Lower lobe of right lung (tissue), 2 donors: ENCODE results near the gene C3orf70. TPM values are rescaled to one million over a fixed set of nuclear protein-coding genes. Genes with fewer than 3 reads are reported as not detected.

Experiments
- ATAC-seq, 2 donors: fragments of 200-7000 bp; cut with Tn5 transposase; one replicate each; pipeline ENCODE4 v1.9.1; 2020 to 2022; ENCODE audit warnings: mild to moderate bottlenecking in 2 of 2, moderate library complexity in 2 of 2
- DNase-seq: peaks from one replicate; pipeline ENCODE4 v3.0.0-alpha.2; 2020
- H3K27ac ChIP-seq: fragments of 200-600 bp; one replicate; pipeline ENCODE4 v1.8.0; 2022
- H3K27me3 ChIP-seq: fragments of 200-600 bp; one replicate; pipeline ENCODE4 v1.8.0; 2022; ENCODE audit warnings: low read depth
- H3K36me3 ChIP-seq: fragments of 200-600 bp; one replicate; pipeline ENCODE4 v1.8.0; 2022; ENCODE audit warnings: mild to moderate bottlenecking
- H3K4me1 ChIP-seq: fragments of 200-600 bp; one replicate; pipeline ENCODE4 v1.8.0; 2022
- H3K4me3 ChIP-seq: fragments of 200-600 bp; one replicate; pipeline ENCODE4 v1.8.0; 2022; ENCODE audit warnings: mild to moderate bottlenecking
- H3K9me3 ChIP-seq: fragments of 200-600 bp; one replicate; pipeline ENCODE4 v1.8.0; 2022
- intact Hi-C: fragments of 100-400 bp; cut with DNase I; formaldehyde crosslinking; loops from one replicate; pipeline ENCODE4 v1.11.0; 2022
- total RNA-seq: library from RNA; stranded (reverse); fragmentation: NEBNext Ultra II Directional; extraction: Animal tissue kit (Norgen Biotek cat#: 25700); gene quantifications from one replicate; pipeline ENCODE4 v1.2.1, GENCODE V29; 2021
- TF ChIP-seq, protein P1 (sequence below): fragments of 200-600 bp; IDR thresholded peaks from one replicate; pipeline ENCODE4 v1.8.0; 2022; ENCODE audit warnings: antibody characterized with exemption, mild to moderate bottlenecking
- donor health status: DM: no; HTN: yes; CAD: no; lungs with severe emphysema.

The C3orf70 gene
- total RNA-seq, 1 donor from 2014 or later: 3.2 TPM

DNA sequence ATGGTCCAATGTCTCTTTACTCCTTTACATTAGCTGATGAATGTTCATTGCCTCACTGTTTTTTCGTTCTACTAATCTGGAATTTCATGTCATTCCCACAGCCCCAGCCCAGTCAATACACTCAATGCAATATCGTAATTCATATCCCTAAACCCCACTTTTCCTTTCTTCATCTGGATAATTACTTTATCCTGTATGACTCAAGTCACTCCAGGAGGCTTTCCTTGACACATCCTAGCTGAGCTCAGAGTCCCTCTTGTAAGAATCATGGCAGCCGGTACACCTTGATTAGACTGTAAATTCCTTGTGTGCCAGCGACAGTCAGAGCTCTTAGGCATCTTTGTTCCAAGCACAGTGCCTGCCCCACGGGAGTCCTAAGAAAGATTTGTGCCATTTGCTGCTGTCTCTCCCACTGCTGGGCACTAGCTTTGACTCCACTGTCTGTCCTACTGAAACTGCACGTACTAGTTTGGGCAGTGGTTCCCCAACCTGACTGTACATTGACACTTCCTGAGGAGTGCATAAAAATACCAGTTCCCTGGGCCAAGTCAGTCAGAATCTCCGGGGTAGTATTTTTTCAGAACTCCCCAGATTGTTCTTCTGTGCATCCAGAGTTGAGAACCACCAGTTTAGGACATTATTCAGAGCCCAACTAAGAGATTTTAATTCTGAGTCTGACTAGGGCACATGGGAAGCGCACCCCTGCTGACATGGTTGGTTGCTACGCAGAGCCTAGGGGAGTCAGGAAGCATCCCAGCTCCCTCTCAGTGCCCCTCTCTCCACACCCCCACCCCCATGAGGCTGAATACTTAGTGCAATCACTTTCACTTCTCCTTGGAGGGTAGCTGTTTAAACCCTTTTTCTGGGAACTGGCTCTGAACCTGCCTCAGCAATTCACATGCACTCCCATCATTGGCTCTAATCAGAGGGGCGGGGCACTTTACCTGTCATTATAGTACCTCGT lies 19.5 kb upstream of the C3orf70 start:
- TF ChIP-seq, protein P1, sequence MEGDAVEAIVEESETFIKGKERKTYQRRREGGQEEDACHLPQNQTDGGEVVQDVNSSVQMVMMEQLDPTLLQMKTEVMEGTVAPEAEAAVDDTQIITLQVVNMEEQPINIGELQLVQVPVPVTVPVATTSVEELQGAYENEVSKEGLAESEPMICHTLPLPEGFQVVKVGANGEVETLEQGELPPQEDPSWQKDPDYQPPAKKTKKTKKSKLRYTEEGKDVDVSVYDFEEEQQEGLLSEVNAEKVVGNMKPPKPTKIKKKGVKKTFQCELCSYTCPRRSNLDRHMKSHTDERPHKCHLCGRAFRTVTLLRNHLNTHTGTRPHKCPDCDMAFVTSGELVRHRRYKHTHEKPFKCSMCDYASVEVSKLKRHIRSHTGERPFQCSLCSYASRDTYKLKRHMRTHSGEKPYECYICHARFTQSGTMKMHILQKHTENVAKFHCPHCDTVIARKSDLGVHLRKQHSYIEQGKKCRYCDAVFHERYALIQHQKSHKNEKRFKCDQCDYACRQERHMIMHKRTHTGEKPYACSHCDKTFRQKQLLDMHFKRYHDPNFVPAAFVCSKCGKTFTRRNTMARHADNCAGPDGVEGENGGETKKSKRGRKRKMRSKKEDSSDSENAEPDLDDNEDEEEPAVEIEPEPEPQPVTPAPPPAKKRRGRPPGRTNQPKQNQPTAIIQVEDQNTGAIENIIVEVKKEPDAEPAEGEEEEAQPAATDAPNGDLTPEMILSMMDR: no peak
- no peak for ATAC-seq
- Histone ChIP-seq H3K27me3 (no peaks in the 10 kb centered on the region), H3K4me3 (no peak overlapping the region), H3K9me3 (no peaks in the 10 kb centered on the region), H3K27ac (no peak overlapping the region), H3K36me3 (no peaks in the 10 kb centered on the region), H3K4me1 (peaks cover 8% of the 10 kb centered on the region)
- no peak for DNase-seq
- intact Hi-C loops: loop anchor here (10.0 kb wide), 1 partner anchor 298 kb away; no protein-coding TSS in a partner anchor

DNA sequence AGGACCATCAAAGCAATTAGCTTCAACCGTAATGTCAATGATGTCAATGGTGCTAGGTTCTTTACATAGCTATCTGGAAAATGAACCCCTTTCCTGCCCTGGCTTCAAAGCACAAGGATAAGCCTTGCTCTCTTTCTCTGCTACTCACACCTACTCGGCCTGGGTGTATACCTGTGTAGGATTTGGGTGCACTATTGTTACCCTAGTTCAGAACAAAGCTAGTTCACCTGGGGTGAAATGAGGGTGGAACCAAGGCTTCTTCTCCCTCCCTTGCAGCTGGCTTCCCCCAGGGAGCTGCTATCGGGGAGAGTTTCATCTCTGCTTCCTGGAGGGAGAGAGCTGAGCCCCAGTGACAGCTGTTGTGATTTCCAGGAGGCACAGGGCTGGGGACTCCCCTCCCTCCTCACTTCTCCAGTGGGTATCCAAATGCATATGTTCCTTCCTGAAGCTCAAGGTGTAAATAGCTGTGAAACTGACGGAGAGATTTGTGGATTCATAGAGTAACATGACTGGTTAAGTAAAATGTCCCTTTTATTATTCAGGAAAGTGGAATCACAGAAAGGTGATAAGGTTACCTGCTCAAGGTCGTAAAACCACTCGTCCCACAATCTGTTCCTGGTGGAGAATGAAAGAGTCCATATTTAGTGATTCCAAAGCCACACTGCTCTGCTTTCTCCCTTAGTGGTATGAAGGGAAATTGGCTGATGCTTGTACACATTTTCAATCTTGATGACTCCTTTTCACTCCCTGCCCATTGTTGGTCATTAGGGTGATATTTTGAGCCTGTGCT lies 11.8 kb upstream of the C3orf70 start:
- TF ChIP-seq, protein P1: no peak
- Histone ChIP-seq H3K4me1 (no peaks in the 10 kb centered on the region), H3K9me3 (no peaks in the 10 kb centered on the region), H3K36me3 (no peaks in the 10 kb centered on the region), H3K27ac (no peak overlapping the region), H3K27me3 (no peaks in the 10 kb centered on the region), H3K4me3 (no peak overlapping the region)
- ATAC-seq (no peak), DNase-seq (no peak)
- intact Hi-C loops: no loop called here

DNA sequence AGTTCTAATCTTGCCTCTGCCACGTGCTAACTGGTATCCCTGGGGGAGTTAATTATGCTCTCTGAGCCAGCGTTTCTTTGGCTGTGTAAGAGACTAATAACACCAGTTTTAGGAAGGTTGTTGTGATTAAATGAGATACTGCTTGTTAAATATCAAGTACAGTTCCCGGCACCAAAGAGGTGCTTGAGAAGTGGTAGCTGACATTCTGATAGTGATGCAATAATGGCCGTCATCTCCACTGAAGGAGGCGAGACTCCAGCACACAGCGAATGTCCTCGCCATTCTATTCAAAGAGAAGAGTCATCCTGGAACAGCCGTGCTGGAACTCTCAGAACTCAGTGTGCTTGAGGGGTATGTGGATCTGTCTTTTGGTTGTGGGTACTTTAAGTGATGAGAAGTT lies 9.8 kb upstream of the C3orf70 start:
- no peaks in the 10 kb centered on the region for H3K27me3 ChIP-seq
- DNase-seq (no peak), ATAC-seq (no peak)
- H3K27ac ChIP-seq: no peak overlapping the region
- H3K4me3 ChIP-seq: no peak overlapping the region
- intact Hi-C loops: no loop called here
- no peaks in the 10 kb centered on the region for H3K9me3 ChIP-seq
- no peaks in the 10 kb centered on the region for H3K36me3 ChIP-seq
- TF ChIP-seq, protein P1: no peak
- no peaks in the 10 kb centered on the region for H3K4me1 ChIP-seq

DNA sequence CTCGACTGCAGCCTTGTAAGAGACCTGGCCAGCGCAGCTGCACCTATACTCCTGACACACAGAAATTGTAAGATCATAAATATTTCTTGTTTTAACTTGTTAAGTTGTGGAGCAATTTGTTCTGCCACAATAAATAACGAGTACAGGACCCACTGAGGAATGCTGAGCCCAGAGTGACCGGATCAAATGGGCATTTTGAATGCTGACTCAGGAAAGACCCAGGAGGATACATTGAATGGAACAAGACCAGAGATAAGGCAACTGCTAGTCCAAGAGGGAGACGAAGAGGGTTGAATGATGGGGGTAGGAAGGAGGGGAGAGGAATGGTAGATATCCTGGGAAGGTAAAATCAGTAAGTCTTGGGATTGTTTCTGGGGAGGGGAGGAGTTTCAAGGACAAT lies 8.9 kb upstream of the C3orf70 start:
- TF ChIP-seq, protein P1: no peak
- no peak for DNase-seq
- intact Hi-C loops: no loop called here
- Histone ChIP-seq H3K4me3 (no peak overlapping the region), H3K27ac (no peak overlapping the region), H3K9me3 (no peaks in the 10 kb centered on the region), H3K4me1 (no peaks in the 10 kb centered on the region), H3K36me3 (no peaks in the 10 kb centered on the region), H3K27me3 (no peaks in the 10 kb centered on the region)
- ATAC-seq: no peak

DNA sequence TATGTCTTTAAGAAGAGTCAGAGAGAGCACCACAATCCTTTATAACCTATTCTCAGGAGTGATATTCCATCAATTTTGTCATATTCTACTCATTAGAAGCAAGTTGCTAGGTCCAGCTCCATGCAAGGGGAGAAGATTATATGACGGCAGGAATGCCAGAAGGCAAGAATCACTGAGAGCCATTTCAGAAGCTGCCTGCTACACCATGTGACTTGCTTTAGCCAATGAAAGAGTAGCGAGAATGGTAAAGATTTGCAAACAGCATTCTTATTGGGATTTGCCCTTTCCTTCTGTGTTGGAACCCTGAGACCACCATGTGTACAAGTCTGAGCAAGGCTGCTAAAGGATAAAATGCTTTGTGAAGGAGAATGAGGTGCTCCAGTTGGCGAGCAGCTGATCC lies 4.5 kb upstream of the C3orf70 start:
- TF ChIP-seq, protein P1: no peak
- no peaks in the 10 kb centered on the region for H3K36me3 ChIP-seq
- H3K4me3 ChIP-seq: no peak overlapping the region
- ATAC-seq: no peak
- intact Hi-C loops: no loop called here
- no peaks in the 10 kb centered on the region for H3K9me3 ChIP-seq
- peaks cover 3% of the 10 kb centered on the region for H3K27me3 ChIP-seq
- no peak overlapping the region for H3K27ac ChIP-seq
- H3K4me1 ChIP-seq: peaks cover 5% of the 10 kb centered on the region
- no peak for DNase-seq
